CD14-positive monocyte (primary cell): ENCODE results near the gene HTRA2. TPM values are rescaled to one million over a fixed set of nuclear protein-coding genes. Genes with fewer than 3 reads are reported as not detected.
"Not testable (repeated sequence)": the region's sequence is repeated elsewhere in the genome, so short reads cannot be mapped to it uniquely, and the experiment has no call there.

Source experiments
- DNase-seq, 3 donors: peaks; one replicate each; pipeline ENCODE4 v3.0.0-alpha.2; 2011 to 2022
- H2AFZ ChIP-seq: 2 replicates; pipeline ENCODE4 v1.6.0; 2012; ENCODE audit warnings: mild to moderate bottlenecking, low read depth, low read length, inconsistent platforms; ENCODE audit not compliant: insufficient read depth, poor library complexity, severe bottlenecking
- H3K27ac ChIP-seq, 2 donors: 1 replicate in 1 of 2; 2 replicates in 1 of 2; pipeline ENCODE4 v1.5.1; 2012 to 2013; ENCODE audit warnings: low read length in 2 of 2, control low read depth in 1 of 2, inconsistent platforms in 1 of 2, low read depth in 1 of 2, mild to moderate bottlenecking in 1 of 2
- H3K27me3 ChIP-seq, 2 donors: one replicate each; pipeline versions ENCODE4 v1.6.0 to v1.6.1; 2011 to 2013; ENCODE audit warnings: low read length in 2 of 2; ENCODE audit not compliant: control insufficient read depth in 2 of 2, insufficient read depth in 2 of 2
- H3K36me3 ChIP-seq, 2 donors: replicated peaks in 1 of 2; 1 replicate in 1 of 2; 2 replicates in 1 of 2; pipeline versions ENCODE4 v1.5.1 to v1.6.1; 2012 to 2013; ENCODE audit warnings: low read length in 2 of 2, control low read depth in 1 of 2, inconsistent platforms in 1 of 2, mild to moderate bottlenecking in 1 of 2; ENCODE audit not compliant: insufficient read depth in 2 of 2, control insufficient read depth in 1 of 2
- H3K4me1 ChIP-seq, 2 donors: 1 replicate in 1 of 2; 2 replicates in 1 of 2; pipeline versions ENCODE4 v1.5.1 to v1.6.1; 2012 to 2013; ENCODE audit warnings: low read length in 2 of 2, control low read depth in 1 of 2, inconsistent platforms in 1 of 2, mild to moderate bottlenecking in 1 of 2, moderate library complexity in 1 of 2; ENCODE audit not compliant: insufficient read depth in 2 of 2, control insufficient read depth in 1 of 2
- H3K4me2 ChIP-seq: replicated peaks from 2 replicates; pipeline ENCODE3; 2012; ENCODE audit warnings: low read length, moderate library complexity, mild to moderate bottlenecking; ENCODE audit not compliant: poor library complexity, severe bottlenecking; ENCODE audit errors: extremely low read depth
- H3K4me3 ChIP-seq, 3 experiments: fragments of 200-600 bp in 1 of 3; sonication (generic) in 1 of 3; replicated peaks in 1 of 3; 1 replicate in 2 of 3; 2 replicates in 1 of 3; pipeline ENCODE4 v1.5.1; 2011 to 2013; ENCODE audit warnings: low read length in 3 of 3, mild to moderate bottlenecking in 3 of 3, control low read depth in 2 of 3, low read depth in 2 of 3, inconsistent platforms in 1 of 3, moderate library complexity in 1 of 3
- H3K79me2 ChIP-seq: 2 replicates; pipeline ENCODE4 v1.6.0; 2012; ENCODE audit warnings: mild to moderate bottlenecking, control low read depth, inconsistent platforms, low read length, moderate library complexity; ENCODE audit not compliant: insufficient read depth
- H3K9ac ChIP-seq: 2 replicates; pipeline ENCODE4 v1.6.0; 2017; ENCODE audit warnings: low read length, mild to moderate bottlenecking; ENCODE audit not compliant: insufficient read depth, poor library complexity, severe bottlenecking
- H3K9me3 ChIP-seq, 2 donors: replicated peaks in 1 of 2; 1 replicate in 1 of 2; 2 replicates in 1 of 2; pipeline versions ENCODE4 v1.5.1 to v1.6.1; 2012 to 2013; ENCODE audit warnings: low read length in 2 of 2, control low read depth in 1 of 2; ENCODE audit not compliant: control insufficient read depth in 1 of 2, insufficient read depth in 1 of 2
- H4K20me1 ChIP-seq: 2 replicates; pipeline ENCODE4 v1.6.0; 2012; ENCODE audit warnings: mild to moderate bottlenecking, low read length, control low read depth, moderate library complexity; ENCODE audit not compliant: insufficient read depth
- H3K27ac Mint-ChIP-seq, 7 donors: one replicate each; pipeline ENCODE4 v1.8.0; 2020; ENCODE audit warnings: mild to moderate bottlenecking in 7 of 7, mixed read lengths in 7 of 7, moderate library complexity in 6 of 7, inconsistent platforms in 2 of 7
- H3K27me3 Mint-ChIP-seq, 3 donors: one replicate each; pipeline ENCODE4 v1.8.0; 2021 to 2022; ENCODE audit warnings: low read depth in 3 of 3, mild to moderate bottlenecking in 3 of 3, mixed read lengths in 3 of 3, moderate library complexity in 3 of 3, inconsistent platforms in 1 of 3
- H3K36me3 Mint-ChIP-seq, 2 donors: one replicate each; pipeline ENCODE4 v1.8.0; 2020; ENCODE audit warnings: mixed read lengths in 2 of 2, inconsistent platforms in 1 of 2, mild to moderate bottlenecking in 1 of 2
- H3K4me1 Mint-ChIP-seq: one replicate; pipeline ENCODE4 v1.8.0; 2020; ENCODE audit warnings: mild to moderate bottlenecking, mixed read lengths
- H3K4me3 Mint-ChIP-seq, 2 donors: one replicate each; pipeline ENCODE4 v1.8.0; 2020; ENCODE audit warnings: mild to moderate bottlenecking in 2 of 2, mixed read lengths in 2 of 2, moderate library complexity in 1 of 2
- H3K9me3 Mint-ChIP-seq, 7 donors: one replicate each; pipeline ENCODE4 v1.8.0; 2020 to 2022; ENCODE audit warnings: mixed read lengths in 7 of 7, mild to moderate bottlenecking in 6 of 7, moderate library complexity in 6 of 7, inconsistent platforms in 2 of 7
- CTCF ChIP-seq: fragments of 200-600 bp; IDR thresholded peaks from one replicate; pipeline ENCODE4 v1.8.0; 2022; ENCODE audit warnings: antibody characterized with exemption, mild to moderate bottlenecking
- WGBS: methylation state at CpG from one replicate; pipeline ENCODE4 v1.1.5; 2013; ENCODE audit warnings: missing lambda C conversion rate; ENCODE audit not compliant: insufficient coverage; 5-methylcytosine and 5-hydroxymethylcytosine counted together
- intact Hi-C, 2 donors: fragments of 100-400 bp; cut with micrococcal nuclease; formaldehyde crosslinking; loops; one replicate each; pipeline versions ENCODE4 v1.15.0 to v1.15.1; 2023
- polyA plus RNA-seq, 3 donors: library from polyadenylated mRNA; depleted of rRNA in 1 of 3; unstranded in 2 of 3; stranded (reverse) in 1 of 3; fragments of 300-500 nt in 2 of 3; fragments of >200 nt in 1 of 3; fragmentation: Illumina TruSeq in 2 of 3; gene quantifications; 1 replicate in 2 of 3; 2 replicates in 1 of 3; pipeline ENCODE4 v1.2.3, GENCODE V29; 2012 to 2021

Gene HTRA2
- polyA plus RNA-seq, 3 donors, result 11.3 to 20.5 (median 15.0) TPM

DNA sequence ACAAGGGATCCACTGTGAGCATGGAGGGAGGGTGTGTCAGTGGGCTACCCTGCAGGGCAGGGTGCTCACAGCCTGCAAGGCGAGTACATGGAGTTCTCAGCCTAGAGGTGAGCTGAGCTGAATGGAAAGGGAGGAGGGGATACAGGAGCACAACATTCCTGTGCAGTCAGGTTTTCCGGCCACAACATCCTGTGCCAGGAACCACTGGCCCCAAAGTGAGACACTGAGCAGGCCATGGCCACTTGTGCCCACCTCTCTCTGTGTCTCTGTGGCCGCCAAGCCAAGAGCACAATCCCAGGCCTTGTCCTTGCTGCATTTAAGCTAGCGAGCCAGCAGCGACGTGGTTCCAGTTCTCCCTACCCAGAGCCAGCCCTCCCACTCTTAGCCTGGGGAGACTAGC, 30.9 kb downstream of the HTRA2 start:
- intact Hi-C loops, result no loop called here
- Histone ChIP-seq H3K4me3 (no peak overlapping the region), H3K9ac (no peak overlapping the region), H3K27ac (no peak overlapping the region), H3K4me2 (no peak overlapping the region), H3K36me3 (peaks cover 20 to 28% of the 10 kb centered on the region in 2 donors), H3K9me3 (no peaks in the 10 kb centered on the region), H4K20me1 (peaks cover 23% of the 10 kb centered on the region), H3K27me3 (no peaks in the 10 kb centered on the region), H3K4me1 (peaks cover 32 to 41% of the 10 kb centered on the region in 2 donors), H3K79me2 (peaks cover 24% of the 10 kb centered on the region), H2AFZ (no peak overlapping the region)
- H3K9me3 Mint-ChIP-seq, result no peaks in the 10 kb centered on the region
- peaks cover 54% of the 10 kb centered on the region for H3K4me1 Mint-ChIP-seq
- 86% methylated on average over 3 of the region's 6 CpGs for WGBS
- H3K36me3 Mint-ChIP-seq, result peaks cover 15 to 20% of the 10 kb centered on the region in 2 donors
- no peak for TF ChIP-seq CTCF
- peaks cover 0 to 2% (median 2%) of the 10 kb centered on the region in 3 donors for H3K27me3 Mint-ChIP-seq
- peak overlapping the region in 2 of 7 donors; percentile 48 to 57 for H3K27ac Mint-ChIP-seq
- no peak for DNase-seq
- no peak overlapping the region for H3K4me3 Mint-ChIP-seq

GRCh38 chr2:74561022-74561421, 31.3 kb downstream of the HTRA2 start:
- peaks cover 54% of the 10 kb centered on the region for H3K4me1 Mint-ChIP-seq
- H3K27me3 ChIP-seq, intact Hi-C loops, H2AFZ ChIP-seq, H3K4me2 ChIP-seq, H3K9me3 ChIP-seq, H3K9ac ChIP-seq, H3K27me3 Mint-ChIP-seq, H3K4me3 ChIP-seq, H3K9me3 Mint-ChIP-seq, DNase-seq, H3K27ac ChIP-seq, H3K4me3 Mint-ChIP-seq: not testable (repeated sequence)
- Histone ChIP-seq H3K79me2 (peaks cover 20% of the 10 kb centered on the region), H3K4me1 (peaks cover 31 to 41% of the 10 kb centered on the region in 2 donors), H4K20me1 (peaks cover 23% of the 10 kb centered on the region), H3K36me3 (peaks cover 20 to 28% of the 10 kb centered on the region in 2 donors)
- WGBS, result 100% methylated on average over 1 of the region's 1 CpG
- peaks cover 15 to 19% of the 10 kb centered on the region in 2 donors for H3K36me3 Mint-ChIP-seq
- peak overlapping the region in 1 of 7 donors; percentile 48 for H3K27ac Mint-ChIP-seq
